Osteocyte (in vitro differentiated cells): ENCODE results near the gene FN3KRP. TPM values are rescaled to one million over a fixed set of nuclear protein-coding genes. Genes with fewer than 3 reads are reported as not detected.
"Not testable (repeated sequence)": the region's sequence is repeated elsewhere in the genome, so short reads cannot be mapped to it uniquely, and the experiment has no call there.

Experiments
- DNase-seq: peaks from one replicate; pipeline ENCODE4 v3.0.0; 2021; ENCODE audit warnings: mixed read lengths; ENCODE audit not compliant: unreplicated experiment; ENCODE audit errors: extremely low spot score
- H3K27ac Mint-ChIP-seq: one replicate; pipeline ENCODE4 v1.8.0; 2021; ENCODE audit warnings: mild to moderate bottlenecking, mixed read lengths; ENCODE audit not compliant: unreplicated experiment
- H3K27me3 Mint-ChIP-seq: one replicate; pipeline ENCODE4 v1.8.0; 2021; ENCODE audit warnings: mixed read lengths; ENCODE audit not compliant: unreplicated experiment
- H3K36me3 Mint-ChIP-seq: one replicate; pipeline ENCODE4 v1.8.0; 2021; ENCODE audit warnings: mixed read lengths; ENCODE audit not compliant: unreplicated experiment
- H3K4me1 Mint-ChIP-seq: one replicate; pipeline ENCODE4 v1.8.0; 2021; ENCODE audit warnings: mixed read lengths; ENCODE audit not compliant: unreplicated experiment
- H3K4me3 Mint-ChIP-seq: one replicate; pipeline ENCODE4 v1.8.0; 2021; ENCODE audit warnings: mild to moderate bottlenecking, moderate library complexity, mixed read lengths; ENCODE audit not compliant: unreplicated experiment
- H3K9me3 Mint-ChIP-seq: one replicate; pipeline ENCODE4 v1.8.0; 2021; ENCODE audit warnings: mixed read lengths; ENCODE audit not compliant: unreplicated experiment
- total RNA-seq: library from RNA; stranded (reverse); gene quantifications from 2 replicates; pipeline ENCODE4 v1.2.1, GENCODE V29; 2021
- TF ChIP-seq, protein P1 (sequence below): fragments of 200-600 bp; sonication (generic); IDR thresholded peaks from 2 replicates; pipeline ENCODE4 v1.5.0; 2021; ENCODE audit warnings: antibody characterized with exemption, mild to moderate bottlenecking, moderate library complexity

Gene FN3KRP
- total RNA-seq, 1 donor from 2014 or later: 31.7 TPM

DNA sequence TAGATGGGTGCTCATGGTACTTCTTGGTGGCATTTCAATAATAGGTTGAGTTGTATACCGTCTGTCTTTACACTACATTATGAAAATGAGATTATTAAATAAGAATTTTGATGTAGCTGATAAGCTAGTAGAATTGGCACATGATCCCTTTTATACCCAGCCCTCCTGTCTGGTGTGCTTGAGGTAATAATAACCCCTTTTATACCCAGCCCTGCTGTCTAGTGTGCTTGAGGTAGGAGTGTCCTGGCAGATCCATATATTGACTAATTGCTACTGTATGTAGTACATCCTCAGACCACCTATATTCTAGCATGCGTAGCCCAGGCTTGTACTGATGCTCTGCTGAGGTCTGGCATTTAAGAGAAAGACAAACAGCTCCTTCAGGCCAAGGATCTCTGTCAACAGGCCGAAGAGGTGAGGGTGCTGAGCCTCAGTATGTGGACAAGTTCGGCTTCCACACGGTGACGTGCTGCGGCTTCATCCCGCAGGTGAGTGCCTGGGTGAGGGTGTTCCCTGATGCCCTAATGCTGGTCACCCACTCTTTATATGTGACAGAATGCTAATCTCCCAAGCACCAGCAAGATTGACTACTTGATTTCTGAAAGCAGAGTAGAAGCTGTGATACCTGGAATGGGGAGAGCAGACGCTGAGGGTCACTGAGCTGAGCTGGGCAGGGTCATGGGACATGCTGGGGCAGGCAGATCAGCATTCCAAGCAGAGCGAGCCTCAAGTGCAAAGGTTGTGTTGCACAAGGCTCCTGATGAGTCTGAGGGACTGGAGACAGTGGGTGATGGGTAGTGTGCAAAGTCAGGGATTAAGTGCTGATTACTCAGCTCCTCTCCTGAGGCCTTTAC, 24.6 kb downstream of the FN3KRP start:
- H3K27ac Mint-ChIP-seq: no peak overlapping the region
- no peak for DNase-seq
- H3K9me3 Mint-ChIP-seq: peaks cover 12% of the 10 kb centered on the region
- H3K27me3 Mint-ChIP-seq: no peaks in the 10 kb centered on the region
- TF ChIP-seq, protein P1, sequence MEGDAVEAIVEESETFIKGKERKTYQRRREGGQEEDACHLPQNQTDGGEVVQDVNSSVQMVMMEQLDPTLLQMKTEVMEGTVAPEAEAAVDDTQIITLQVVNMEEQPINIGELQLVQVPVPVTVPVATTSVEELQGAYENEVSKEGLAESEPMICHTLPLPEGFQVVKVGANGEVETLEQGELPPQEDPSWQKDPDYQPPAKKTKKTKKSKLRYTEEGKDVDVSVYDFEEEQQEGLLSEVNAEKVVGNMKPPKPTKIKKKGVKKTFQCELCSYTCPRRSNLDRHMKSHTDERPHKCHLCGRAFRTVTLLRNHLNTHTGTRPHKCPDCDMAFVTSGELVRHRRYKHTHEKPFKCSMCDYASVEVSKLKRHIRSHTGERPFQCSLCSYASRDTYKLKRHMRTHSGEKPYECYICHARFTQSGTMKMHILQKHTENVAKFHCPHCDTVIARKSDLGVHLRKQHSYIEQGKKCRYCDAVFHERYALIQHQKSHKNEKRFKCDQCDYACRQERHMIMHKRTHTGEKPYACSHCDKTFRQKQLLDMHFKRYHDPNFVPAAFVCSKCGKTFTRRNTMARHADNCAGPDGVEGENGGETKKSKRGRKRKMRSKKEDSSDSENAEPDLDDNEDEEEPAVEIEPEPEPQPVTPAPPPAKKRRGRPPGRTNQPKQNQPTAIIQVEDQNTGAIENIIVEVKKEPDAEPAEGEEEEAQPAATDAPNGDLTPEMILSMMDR: no peak
- H3K4me3 Mint-ChIP-seq: no peak overlapping the region
- H3K36me3 Mint-ChIP-seq: peaks cover 37% of the 10 kb centered on the region
- peaks cover 3% of the 10 kb centered on the region for H3K4me1 Mint-ChIP-seq

DNA sequence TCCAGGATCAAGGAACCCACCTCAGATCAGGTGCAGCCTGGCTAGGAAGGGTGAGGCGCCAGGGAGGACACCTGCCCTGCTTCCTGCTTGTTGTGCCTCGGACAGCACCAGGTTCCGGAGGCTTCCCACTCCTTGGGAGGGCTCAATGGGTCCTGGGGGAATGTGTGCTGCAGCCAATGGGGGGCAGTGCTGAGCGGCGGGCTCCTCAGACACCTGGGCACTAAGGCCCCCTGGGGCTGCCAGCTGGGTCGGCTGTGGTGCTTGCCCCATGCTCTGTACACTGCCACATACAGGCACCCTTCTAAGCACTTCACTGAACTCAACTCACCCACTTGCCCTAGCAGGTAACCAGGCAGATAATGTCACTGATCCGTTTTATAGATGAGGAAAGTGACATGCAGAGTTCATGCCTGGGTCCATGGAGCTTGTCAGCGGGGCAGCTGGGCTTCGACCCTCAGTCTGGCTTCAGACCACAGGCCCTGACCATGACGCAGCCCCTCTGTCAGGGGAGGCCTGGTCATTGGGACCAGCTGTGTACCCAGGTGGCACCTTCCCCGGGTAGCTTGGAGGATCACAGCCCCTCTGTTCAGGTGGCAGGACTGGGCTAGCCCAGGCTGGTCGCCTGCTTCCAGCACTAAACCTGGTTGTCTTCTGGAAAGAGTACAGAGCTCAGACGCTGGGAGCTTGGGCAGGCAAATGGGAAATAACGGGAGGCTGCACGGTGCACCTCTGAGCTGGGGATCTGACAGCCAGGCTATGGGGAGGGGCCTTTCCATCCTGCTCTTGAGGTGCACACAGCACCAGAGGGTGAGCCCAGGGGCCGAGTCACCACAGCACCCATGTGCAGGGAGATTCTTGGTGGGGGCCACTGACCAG, 27.1 kb downstream of the FN3KRP start:
- TF ChIP-seq, protein P1: no peak
- Mint-ChIP-seq H3K4me1 (no peaks in the 10 kb centered on the region), H3K36me3 (peaks cover 40% of the 10 kb centered on the region)

DNA sequence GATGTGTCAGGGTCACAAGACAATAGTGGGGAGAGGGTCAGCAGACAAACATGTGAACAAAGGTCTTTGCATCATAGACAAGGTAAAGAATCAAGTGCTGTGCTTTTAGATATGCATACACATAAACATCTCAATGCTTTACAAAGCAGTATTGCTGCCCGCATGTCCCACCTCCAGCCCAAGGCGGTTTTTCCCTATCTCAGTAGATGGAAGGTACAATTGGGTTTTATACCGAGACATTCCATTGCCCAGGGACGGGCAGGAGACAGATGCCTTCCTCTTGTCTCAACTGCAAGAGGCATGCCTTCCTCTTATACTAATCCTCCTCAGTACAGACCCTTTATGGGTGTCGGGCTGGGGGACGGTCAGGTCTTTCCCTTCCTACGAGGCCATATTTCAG, 28.2 kb downstream of the FN3KRP start:
- DNase-seq: not testable (repeated sequence)
- H3K36me3 Mint-ChIP-seq: peaks cover 41% of the 10 kb centered on the region

More for the DNA sequence above, 27.1 kb downstream of the FN3KRP start:
- Mint-ChIP-seq H3K9me3 (peaks cover 14% of the 10 kb centered on the region), H3K4me3 (no peak overlapping the region), H3K27me3 (no peaks in the 10 kb centered on the region), H3K27ac (no peak overlapping the region)
- DNase-seq: no peak

DNA sequence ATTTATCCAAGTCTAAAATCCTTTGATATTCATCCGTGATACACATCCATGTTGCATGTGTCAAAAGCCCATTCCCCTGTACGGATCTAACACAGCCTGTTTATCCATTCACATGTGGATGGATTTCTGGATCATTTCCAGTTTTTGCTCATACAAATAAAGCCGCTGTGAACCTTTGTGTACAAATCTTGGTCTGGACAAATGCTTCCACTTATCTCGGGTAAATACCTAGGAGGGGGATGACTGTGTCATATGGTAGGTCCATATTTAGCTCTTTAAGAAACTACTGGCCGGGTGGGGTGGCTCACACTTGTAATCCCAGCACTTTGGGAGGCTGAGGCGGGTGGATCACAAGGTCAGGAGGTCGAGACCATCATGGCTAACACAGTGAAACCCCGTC, 29.0 kb downstream of the FN3KRP start:
- no peaks in the 10 kb centered on the region for H3K27me3 Mint-ChIP-seq
- DNase-seq: no peak
- H3K27ac Mint-ChIP-seq: no peak overlapping the region
- H3K4me1 Mint-ChIP-seq: no peaks in the 10 kb centered on the region
- TF ChIP-seq, protein P1: no peak
- H3K36me3 Mint-ChIP-seq: peaks cover 33% of the 10 kb centered on the region
- peaks cover 13% of the 10 kb centered on the region for H3K9me3 Mint-ChIP-seq
- H3K4me3 Mint-ChIP-seq: no peak overlapping the region

More for the DNA sequence above, 28.2 kb downstream of the FN3KRP start:
- not testable (repeated sequence) for H3K4me1 Mint-ChIP-seq, H3K27ac Mint-ChIP-seq, H3K27me3 Mint-ChIP-seq, H3K4me3 Mint-ChIP-seq
- peaks cover 14% of the 10 kb centered on the region for H3K9me3 Mint-ChIP-seq

DNA sequence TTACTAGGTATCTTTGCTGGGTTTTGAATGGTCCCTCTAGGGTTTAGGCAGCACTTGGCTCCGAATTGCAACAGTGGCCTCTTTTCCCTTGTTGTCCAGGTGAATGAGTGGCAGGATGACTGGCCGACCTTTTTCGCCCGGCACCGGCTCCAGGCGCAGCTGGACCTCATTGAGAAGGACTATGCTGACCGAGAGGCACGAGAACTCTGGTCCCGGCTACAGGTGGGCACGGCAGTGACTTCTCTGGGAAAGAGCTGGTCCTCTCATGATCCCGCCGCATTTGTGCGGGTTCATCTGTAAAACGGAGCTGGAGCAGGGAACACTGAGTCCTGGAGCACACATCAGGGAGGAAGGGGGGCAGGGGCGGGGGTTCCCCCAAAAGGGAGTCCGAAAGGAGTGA, 32.2 kb downstream of the FN3KRP start:
- Mint-ChIP-seq H3K27me3 (no peaks in the 10 kb centered on the region), H3K9me3 (peaks cover 4% of the 10 kb centered on the region)

More for the DNA sequence above, 32.2 kb downstream of the FN3KRP start:
- TF ChIP-seq, protein P1: no peak
- no peak for DNase-seq
- Mint-ChIP-seq H3K4me1 (peaks cover 11% of the 10 kb centered on the region), H3K4me3 (no peak overlapping the region), H3K27ac (no peak overlapping the region), H3K36me3 (peaks cover 10% of the 10 kb centered on the region)
